ENCODE measurements around the gene FIP1L1. TPM values are rescaled to one million over a fixed set of nuclear protein-coding genes. Genes with fewer than 3 reads are reported as not detected.
"Not testable (repeated sequence)": the region's sequence is repeated elsewhere in the genome, so short reads cannot be mapped to it uniquely, and the experiment has no call there.

The FIP1L1 gene, protein sequence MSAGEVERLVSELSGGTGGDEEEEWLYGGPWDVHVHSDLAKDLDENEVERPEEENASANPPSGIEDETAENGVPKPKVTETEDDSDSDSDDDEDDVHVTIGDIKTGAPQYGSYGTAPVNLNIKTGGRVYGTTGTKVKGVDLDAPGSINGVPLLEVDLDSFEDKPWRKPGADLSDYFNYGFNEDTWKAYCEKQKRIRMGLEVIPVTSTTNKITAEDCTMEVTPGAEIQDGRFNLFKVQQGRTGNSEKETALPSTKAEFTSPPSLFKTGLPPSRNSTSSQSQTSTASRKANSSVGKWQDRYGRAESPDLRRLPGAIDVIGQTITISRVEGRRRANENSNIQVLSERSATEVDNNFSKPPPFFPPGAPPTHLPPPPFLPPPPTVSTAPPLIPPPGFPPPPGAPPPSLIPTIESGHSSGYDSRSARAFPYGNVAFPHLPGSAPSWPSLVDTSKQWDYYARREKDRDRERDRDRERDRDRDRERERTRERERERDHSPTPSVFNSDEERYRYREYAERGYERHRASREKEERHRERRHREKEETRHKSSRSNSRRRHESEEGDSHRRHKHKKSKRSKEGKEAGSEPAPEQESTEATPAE
- total RNA-seq: 27.1 TPM

DNA sequence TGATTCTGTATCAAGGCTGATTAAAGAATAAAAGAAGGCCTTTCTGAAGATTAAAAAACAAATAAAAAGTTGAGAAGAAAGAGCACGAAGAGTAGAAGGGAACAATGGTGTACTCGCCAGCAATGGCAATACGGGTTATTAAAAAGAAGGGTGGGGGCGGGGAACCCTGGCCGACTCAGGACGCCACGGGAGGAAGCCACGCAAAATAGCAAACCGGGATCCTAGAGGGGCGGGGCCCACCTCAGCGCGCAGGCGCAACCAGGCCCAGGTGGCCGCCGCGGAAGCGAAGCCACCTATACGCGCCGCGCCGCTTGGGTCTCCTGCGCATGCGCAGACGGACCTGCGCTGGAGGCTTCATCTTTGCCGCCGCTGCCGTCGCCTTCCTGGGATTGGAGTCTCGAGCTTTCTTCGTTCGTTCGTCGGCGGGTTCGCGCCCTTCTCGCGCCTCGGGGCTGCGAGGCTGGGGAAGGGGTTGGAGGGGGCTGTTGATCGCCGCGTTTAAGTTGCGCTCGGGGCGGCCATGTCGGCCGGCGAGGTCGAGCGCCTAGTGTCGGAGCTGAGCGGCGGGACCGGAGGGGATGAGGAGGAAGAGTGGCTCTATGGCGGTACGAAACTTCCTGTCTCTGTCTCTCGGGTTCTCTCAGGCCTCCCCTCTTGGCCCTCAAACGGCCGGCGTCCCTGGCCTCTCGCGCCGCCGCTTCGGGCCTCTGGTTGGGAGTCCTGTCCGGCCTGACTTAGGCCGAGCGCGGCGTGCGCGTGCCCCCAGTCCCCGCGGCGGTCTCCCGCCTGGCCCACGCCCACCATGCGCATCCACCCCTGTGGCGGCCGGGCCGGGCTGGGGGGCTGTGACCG is at the start of gene FIP1L1:
Gene FIP1L1, plus strand, starts transcription at position 323 of the 852 bp plus-strand sequence. Its CDS starts 198 bp downstream, at position 521.
- peak; percentile 99 for ATAC-seq

DNA sequence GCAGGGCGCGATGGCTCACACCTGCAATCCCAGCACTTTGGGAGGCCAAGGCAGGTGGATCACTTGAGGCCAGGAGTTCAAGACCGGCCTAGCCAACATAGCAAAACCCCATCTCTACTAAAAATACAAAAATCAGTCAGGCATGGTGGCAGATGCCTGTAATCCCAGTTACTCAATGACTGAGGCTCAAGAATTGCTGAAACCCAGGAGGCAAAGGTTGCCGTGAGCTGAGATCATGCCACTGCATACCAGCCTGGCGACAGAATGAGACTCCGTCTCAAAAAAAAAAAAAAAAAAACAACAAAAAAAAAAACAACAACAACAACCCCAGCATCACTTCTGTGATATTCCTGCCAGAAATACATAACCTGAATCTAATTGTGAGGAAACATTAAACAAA is 42.5 kb upstream of the FIP1L1 start:
- not testable (repeated sequence) for ATAC-seq

DNA sequence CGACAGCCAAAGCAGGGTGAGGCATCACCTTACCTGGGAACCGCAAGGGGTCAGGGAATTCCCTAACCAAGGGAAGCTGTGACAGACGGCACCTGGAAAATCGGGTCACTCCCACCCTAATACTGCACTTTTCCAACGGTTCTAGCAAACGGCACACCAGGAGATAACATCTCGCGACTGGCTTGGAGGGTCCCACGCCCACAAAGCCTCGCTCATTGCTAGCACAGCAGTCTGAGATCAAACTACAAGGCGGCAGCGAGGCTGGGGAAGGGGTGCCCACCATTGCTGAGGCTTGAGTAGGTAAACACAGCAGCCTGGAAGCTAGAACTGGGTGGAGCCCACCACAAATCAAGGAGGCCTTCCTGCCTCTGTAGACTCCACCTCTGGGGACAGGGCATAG is 37.3 kb upstream of the FIP1L1 start:
- not testable (repeated sequence) for ATAC-seq

DNA sequence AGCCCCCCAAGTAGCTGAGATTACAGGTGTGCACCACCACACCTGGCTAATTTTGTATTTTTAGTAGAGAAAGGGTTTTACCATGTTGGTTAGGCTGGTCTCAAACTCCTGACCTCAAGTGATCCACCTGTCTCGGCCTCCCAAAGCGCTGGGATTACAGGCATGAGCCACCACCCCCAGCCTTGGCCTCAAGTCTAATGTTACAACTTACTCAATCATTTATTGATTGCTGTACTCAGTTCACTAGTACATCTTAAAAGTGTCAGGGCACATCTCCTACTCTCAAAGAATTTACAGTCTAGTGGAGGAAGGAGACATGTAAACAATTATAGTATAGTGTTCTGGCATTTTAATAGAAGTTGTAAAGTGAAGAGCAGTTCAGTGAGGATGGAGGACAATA is 31.0 kb upstream of the FIP1L1 start:
- ATAC-seq: not testable (repeated sequence)

DNA sequence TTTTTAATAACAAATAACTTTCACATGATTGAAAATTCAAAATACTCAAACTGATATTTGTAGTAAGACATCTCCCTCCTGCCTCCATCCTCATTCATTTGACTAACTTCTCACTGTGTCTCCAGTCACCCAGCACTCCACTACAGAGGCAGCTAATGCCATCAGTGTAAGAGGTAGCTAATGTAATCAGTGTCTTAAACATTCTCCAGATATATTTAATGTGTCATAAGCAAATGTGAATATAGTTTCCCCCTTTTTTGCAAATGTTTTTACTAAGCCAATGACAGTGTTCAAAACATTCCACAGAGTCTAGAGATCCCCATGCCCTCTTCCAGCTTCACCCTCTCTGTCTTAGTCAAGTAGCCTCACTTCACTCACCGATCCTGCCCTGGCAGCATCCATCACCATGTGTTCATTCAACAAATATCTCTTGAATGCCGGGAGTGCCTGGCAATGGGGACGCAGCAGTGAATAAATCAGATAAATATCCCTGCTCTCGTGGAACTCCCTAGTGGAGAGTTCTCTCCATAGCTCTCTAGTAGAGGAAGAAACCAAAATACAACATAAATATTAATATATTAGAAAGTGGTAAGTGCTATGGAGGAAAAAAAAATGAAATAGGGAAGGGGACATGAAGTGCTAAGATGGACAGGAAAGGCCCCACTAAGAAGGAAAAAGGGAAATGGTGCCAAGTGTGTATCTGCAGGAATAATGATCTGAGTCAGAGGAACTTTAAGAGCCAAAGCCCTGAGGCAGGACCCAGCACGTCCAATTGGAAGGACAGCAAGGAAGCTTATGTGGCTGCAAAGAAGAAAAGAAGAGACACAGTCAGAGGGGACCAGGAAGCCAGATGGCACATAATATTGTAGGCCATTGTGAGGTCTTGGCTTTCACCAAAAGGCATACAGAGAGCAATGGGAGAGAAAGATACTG is 30.3 kb upstream of the FIP1L1 start:
- ATAC-seq: peak; percentile 39

DNA sequence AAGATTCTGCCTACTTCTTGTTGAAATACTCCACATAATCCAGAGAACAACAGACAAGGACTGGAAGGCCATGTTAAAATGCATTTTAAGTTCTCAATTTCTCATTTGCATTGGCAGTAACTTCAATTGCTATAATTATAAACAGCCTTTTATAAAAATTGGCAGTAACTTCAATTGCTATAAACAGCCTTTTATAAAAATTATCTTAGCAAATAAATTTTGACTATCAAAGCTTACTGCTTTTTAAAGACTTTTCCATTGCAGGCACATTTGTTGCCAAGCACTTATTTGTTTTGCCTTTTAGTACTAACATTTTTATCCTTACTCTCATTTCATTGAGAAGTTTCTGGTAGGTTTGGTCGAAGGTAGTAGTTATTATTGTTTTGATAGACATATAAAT is 29.4 kb upstream of the FIP1L1 start:
- ATAC-seq: no peak

DNA sequence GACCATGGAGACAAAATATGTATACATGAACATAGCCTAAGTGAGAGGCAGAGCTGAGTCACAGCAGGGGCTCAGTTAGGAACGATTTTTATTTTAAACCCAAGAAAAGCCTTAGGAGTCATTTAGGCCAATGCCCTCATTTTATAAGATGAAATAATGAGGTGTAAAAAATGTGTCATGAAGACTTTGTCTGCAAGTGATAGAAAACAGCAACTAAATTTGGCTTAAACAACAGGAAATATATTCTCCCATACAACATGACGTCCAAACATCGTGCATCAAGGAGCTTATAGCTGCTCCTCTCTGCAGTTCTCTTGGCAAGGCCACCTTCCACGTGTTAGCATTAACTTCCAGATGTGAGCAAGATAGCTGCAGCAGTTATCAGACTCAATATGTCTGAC is 28.4 kb upstream of the FIP1L1 start:
- no peak for ATAC-seq

DNA sequence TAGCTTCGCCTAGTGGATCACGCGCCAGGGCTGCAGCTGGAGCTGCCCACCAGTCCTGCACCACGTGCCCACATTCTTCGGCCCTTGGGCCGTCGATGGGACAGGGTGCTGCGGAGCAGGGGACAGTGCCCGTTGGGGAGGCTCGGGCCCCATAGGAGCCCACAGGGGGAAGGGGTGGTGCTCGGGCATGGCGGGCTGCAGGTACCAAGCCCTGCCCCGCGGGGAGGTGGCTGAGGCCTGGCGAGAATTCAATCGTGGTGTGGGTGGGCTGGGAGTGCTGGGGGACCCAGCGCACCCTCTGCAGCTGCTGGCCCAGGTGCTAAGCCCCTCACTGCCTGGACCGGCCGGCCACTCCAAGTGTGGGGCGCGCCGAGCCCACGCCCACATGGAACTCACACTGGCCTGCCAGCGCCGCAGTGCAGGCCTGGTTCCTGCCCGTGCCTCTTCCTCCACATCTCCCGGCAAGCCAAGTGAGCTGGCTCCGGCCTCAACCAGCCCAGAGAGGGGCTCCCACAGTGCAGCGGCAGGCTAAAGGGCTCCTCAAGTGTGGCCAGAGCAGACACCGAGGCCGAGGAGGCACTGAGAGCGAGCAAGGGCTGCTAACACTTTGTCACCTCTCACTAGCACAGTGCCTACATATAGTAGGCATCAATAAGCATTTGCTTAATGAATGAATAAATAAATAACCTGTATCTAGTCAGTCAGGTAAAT is 23.3 kb upstream of the FIP1L1 start:
- peak; percentile 28 for ATAC-seq

DNA sequence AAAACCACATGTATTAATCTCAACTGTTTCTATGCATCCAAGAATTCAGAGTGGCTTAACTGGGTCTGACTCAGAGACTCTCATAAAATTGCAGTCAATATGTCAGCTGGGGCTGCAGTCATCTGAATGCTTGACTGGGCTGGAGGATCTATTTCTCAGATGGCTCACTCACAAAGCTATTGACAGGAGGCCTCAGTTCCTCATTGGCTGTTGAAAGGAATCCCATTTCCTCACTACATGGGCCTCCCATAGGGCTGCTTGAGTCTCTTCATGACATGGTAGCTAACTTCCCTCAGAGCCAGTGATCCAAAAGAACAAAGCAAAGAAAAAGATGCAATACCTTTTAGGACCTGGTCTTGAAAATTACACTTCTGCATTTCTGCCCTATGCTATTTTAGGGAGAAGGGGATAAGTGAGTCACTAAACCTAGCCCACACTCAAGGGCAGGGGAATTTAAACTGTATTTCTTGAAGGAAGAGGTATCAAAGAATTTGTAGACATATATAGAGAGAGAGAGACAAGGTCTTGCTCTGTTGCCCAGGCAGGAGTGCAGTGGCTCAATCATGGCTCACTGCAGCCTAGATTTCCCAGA is 21.4 kb upstream of the FIP1L1 start:
- no peak for ATAC-seq

DNA sequence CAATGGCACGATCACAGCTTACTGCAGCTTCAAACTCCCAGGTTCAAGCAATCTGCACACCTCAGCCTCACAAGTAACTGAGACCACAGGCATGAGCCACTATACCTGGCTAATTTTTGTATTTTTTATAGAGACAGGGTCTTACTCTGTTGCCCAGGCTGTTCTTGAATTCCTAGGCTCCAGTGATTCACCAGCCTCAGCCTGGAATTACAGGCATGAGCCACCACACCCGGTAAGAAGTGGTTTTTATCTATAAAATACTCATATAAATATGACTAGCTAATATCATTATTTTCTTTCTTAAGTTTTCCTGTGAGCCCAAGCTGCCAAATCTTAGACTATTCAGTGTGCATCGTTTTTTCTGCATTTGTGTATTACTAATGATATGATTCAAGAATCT is 16.0 kb upstream of the FIP1L1 start:
- no peak for ATAC-seq

DNA sequence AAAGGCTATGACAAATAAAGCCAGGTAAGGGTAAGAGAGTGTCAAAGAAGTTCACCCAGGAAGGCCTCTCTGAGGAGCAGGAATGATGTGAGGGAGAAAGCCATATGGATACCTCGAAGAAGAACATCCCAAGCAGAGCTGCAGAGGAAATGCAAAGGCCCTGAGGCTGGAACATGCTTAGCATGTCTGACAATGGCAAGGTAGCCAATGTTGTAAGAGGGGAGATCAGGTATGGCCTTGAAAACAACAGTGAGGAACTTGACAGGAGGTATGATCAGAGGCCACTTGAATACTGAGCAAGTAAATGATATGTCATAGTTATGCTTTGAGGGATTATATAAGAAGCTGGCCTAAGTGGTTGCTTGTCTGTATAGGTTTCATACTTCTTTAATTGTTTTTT is 15.3 kb upstream of the FIP1L1 start:
- no peak for ATAC-seq

DNA sequence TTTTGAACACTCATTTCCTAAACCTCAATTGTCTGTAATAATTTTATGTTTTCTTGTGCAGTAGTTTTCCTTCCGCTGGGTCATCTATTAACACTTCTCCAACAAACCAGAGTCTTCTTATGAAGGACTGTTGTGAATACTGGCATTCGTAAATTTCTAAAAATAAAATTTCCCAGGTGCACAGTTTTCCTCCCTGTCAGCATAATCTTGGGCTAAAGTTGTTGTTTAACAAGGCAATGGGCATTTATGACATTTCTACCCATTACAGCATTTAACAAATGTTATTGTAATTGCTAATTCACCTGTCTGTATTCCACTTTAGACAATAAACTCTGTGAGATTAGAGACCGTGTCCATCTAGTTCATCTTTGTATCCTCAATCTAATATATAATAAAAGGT is 12.8 kb upstream of the FIP1L1 start:
- ATAC-seq: no peak

DNA sequence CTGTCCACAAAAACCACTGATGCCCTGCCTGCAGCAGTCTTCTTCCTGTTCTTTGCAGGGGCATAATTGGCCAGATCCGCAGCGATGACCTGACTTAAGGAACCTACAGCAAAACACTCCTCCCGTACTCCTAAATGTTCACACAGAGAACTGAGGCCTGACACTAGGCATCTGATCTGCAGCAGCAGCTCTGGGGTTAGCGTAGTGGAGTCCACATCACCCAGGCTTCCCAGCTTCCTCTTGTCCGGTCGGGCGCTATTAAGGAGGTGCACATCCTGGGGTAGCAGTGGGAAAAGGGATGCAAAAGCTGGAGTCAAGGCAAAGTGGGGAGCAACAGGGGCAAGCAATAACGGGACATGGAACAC is 12.3 kb upstream of the FIP1L1 start:
- ATAC-seq: peak; percentile 24

DNA sequence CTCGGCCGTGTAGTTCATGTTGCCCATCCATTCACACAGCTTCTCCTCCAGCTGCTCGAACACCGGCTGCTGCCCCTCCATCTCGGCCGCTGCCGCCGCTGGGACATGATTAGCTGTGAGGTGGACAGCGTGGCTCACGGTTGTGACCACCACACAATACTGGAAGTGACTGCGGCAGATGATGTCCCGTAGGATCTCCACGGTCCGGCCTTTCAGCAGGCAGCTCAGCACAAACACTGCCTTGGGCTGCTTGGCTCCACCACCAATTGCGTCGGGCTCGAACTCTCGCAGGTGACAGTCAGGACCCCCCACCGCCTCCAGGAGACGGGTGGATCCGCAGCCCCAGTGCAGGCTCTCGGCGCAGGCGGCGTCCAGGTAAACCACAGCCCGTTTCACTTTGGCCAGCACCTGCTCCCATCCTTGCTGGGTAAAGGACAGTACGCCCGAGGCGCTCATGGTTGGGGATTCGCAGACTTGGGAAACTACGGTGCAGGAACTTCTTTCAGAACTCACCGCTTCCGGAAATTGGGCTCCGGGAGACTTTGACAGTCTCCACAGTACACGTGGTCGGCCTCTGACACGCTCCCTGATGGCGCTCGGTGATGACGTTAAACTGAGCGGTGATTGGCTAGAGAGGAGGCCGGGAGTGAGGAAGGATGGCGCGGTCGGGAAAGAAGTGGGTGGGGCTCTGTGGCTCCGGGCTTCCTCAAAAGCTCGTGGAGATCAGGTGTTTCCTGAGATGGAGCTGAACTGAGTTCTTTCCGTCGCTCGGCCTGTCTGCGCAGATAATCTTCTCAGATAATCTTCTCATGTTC is 11.7 kb upstream of the FIP1L1 start, which contains the start of gene SCFD2:
Gene SCFD2, minus strand, starts transcription at position 576 of the 815 bp plus-strand sequence.
- peak; percentile 100 for ATAC-seq

DNA sequence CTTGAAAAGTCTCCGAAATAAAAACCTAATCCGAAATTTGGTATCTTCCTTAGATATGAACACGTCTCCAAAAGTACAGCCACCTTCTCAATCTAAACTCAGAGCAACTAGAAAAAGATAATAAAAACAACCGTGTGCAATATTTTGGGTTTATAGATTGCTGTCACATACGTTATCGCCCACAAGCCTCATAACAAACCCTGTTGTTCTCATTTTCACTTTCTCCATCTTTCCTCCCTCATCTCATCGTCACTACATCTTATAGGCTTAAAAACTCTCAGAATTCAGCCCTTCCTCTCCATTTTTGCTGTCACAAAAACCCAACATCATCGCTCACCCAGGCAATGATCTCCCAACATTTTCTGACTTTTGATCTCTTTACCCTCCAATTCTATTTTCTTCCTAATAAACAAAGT is 11.1 kb upstream of the FIP1L1 start:
- ATAC-seq: no peak

DNA sequence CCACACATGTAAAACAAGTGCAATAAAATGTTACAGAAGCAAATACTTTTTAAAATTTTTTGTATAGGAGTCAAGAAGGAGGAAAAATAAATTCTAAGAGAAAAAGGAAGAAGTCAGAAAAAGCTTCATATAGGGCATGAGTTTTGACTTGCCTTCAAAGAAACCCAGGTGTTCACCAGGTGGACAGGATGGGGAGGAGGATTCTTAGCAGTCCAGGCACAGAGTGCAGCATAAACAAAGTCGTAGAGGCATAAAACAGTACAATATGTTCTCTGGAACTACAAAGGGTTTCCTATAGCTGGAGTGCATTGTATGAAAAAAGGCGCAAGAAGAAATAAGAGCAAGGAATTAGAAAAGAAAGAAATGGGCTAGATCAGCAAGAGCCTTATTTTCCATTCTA is 9.7 kb upstream of the FIP1L1 start:
- no peak for ATAC-seq

DNA sequence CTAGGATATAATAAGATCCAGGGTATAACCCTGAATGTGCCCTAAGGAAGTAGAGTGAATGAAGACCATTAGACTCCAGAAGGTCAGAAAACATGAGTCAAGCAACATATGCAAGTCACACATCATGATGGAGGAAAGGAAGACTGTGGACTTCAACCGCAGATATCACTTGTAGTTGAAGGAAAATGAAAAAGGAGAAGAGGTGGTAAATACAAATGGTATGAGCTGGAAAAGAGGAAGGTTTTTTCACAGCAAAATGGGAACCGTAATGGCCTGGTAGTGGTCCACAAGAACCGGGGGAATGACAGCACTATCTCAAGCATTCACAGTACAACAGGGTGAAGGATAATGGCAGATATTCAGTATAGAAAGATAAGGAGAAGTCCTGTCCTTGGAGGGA is 6.4 kb upstream of the FIP1L1 start:
- ATAC-seq: no peak

DNA sequence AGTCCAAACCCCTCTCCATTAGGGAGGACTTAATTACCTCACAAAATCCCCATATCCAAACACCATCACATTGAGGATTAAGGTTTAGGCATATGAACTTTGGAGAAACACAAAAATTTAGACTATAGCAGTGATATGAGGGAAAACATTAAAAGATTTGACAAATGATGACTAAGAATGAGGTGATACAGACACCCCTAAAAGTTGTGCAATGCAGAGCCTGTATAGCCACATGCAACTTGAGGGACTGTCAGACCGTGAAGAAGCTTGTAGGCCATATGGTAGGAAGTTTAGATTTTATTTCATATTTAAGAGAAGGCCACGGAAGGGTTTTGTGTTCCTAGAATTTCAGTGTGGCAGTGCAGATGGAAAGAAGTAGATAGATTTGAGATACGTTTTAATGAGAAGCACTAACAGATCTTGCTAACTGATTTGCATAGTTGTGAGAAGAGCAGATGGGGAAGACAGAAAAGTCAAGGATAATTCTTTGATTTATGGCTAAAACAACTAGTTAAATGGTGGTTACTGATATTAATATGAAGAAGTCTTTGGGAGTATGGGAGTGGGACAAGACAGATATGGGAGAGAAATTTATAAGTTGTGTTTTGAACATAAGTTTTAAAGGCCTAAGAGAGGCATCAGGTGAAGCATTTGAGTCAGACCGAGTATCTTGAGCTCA is 5.5 kb upstream of the FIP1L1 start:
- ATAC-seq: no peak

DNA sequence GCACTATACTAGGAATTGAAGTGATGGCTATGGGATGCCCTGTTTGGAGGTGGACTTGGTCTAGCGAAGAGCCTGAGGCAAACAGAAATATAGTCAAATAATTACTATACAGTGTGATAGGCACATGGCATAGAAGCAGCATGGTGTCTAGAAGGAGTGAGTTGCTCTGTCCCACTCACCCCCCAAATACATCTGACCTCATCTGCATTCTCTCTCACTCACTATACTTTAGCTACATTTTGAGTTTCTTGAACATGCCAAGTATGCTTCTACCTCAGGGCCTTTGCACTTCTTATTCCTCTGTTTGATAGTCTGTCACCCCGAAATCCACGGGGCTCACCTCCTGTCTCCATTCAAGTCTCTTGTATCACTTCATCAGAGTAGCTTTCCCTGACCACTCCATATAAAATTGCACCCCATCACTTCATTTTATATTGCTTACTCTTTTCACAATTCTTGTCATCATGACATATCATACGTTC is 2.6 kb upstream of the FIP1L1 start:
- no peak for ATAC-seq

Measured in esophagus mucosa (tissue), 1 donor.